Measurements from ENCODE around the gene JUP. TPM values are rescaled to one million over a fixed set of nuclear protein-coding genes. Genes with fewer than 3 reads are reported as not detected.
A peak's percentile ranks its signal among the peaks of the same experiment; 100 is the strongest.

Gene JUP
- total and polyA plus RNA-seq, 2 of the 13 experiments (the other 11 are each of a cell fraction or from before 2014, with no cell fraction given) = 12.1 to 20.6 TPM

DNA sequence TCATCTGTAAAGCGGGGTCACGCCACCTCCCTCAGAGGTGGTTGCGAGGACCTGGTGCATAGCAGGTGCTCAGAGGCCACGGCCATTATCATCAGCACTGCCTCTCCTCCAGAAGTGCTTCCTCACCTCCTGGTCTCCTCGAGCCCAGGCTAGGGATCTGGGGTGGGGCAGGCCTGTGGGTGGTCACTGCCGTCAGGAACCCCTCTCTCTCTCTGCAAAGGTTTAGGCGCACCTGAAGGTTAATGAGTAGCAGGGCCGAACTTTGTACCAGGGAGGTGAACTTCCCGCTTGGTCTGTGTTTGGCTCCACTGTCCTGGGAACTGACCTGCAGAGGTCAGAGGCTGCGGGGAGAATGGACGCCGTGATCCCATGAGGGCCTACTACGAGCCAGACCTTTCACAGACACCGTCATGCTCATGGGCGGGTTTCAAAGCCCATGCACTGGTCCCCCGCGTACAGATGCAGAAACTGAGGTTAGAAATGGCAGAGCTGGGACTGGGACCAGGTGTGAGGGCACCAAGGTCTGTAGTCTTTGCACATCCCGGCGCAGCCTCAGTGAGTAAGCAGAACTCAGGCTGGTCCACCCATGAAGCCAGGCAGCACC lies 13.8 kb downstream of the JUP start (continued):
- TF ChIP-seq ZBTB26 (CRISPR knock-in tag; IDR thresholded peaks at IDR 0.05; ENCODE audit: borderline replicate concordance) = no peak; the same call in none of the 2 replicates
- peak; percentile 34; the same call in 1 of the 2 replicates for TF ChIP-seq RAD21 (CRISPR knock-in tag; IDR thresholded peaks at IDR 0.05)
- TF ChIP-seq, protein P1, sequence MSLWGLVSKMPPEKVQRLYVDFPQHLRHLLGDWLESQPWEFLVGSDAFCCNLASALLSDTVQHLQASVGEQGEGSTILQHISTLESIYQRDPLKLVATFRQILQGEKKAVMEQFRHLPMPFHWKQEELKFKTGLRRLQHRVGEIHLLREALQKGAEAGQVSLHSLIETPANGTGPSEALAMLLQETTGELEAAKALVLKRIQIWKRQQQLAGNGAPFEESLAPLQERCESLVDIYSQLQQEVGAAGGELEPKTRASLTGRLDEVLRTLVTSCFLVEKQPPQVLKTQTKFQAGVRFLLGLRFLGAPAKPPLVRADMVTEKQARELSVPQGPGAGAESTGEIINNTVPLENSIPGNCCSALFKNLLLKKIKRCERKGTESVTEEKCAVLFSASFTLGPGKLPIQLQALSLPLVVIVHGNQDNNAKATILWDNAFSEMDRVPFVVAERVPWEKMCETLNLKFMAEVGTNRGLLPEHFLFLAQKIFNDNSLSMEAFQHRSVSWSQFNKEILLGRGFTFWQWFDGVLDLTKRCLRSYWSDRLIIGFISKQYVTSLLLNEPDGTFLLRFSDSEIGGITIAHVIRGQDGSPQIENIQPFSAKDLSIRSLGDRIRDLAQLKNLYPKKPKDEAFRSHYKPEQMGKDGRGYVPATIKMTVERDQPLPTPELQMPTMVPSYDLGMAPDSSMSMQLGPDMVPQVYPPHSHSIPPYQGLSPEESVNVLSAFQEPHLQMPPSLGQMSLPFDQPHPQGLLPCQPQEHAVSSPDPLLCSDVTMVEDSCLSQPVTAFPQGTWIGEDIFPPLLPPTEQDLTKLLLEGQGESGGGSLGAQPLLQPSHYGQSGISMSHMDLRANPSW (CRISPR knock-in tag; IDR thresholded peaks at IDR 0.05; ENCODE audit: borderline replicate concordance) = peak; percentile 73; the same call in 1 of the 2 replicates
- TF ChIP-seq, protein P2, sequence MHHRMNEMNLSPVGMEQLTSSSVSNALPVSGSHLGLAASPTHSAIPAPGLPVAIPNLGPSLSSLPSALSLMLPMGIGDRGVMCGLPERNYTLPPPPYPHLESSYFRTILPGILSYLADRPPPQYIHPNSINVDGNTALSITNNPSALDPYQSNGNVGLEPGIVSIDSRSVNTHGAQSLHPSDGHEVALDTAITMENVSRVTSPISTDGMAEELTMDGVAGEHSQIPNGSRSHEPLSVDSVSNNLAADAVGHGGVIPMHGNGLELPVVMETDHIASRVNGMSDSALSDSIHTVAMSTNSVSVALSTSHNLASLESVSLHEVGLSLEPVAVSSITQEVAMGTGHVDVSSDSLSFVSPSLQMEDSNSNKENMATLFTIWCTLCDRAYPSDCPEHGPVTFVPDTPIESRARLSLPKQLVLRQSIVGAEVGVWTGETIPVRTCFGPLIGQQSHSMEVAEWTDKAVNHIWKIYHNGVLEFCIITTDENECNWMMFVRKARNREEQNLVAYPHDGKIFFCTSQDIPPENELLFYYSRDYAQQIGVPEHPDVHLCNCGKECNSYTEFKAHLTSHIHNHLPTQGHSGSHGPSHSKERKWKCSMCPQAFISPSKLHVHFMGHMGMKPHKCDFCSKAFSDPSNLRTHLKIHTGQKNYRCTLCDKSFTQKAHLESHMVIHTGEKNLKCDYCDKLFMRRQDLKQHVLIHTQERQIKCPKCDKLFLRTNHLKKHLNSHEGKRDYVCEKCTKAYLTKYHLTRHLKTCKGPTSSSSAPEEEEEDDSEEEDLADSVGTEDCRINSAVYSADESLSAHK (CRISPR knock-in tag; IDR thresholded peaks at IDR 0.05; ENCODE audit: borderline replicate concordance) = no peak
- TF ChIP-seq ZNF230 (CRISPR knock-in tag; IDR thresholded peaks at IDR 0.05) = no peak
- TF ChIP-seq ZNF720 (CRISPR knock-in tag; IDR thresholded peaks at IDR 0.05) = no peak
- TF ChIP-seq, protein P3, sequence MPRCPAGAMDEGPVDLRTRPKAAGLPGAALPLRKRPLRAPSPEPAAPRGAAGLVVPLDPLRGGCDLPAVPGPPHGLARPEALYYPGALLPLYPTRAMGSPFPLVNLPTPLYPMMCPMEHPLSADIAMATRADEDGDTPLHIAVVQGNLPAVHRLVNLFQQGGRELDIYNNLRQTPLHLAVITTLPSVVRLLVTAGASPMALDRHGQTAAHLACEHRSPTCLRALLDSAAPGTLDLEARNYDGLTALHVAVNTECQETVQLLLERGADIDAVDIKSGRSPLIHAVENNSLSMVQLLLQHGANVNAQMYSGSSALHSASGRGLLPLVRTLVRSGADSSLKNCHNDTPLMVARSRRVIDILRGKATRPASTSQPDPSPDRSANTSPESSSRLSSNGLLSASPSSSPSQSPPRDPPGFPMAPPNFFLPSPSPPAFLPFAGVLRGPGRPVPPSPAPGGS (CRISPR knock-in tag; IDR thresholded peaks at IDR 0.05) = peak; percentile 62; the same call in 1 of the 2 replicates
- TF ChIP-seq YY1 (IDR thresholded peaks at IDR 0.05; ENCODE audit: insufficient read depth, insufficient replicate concordance, low read depth, low read length) = peak; percentile 67
- peak; percentile 80 for TF ChIP-seq ZFP37 (CRISPR knock-in tag; IDR thresholded peaks at IDR 0.05; ENCODE audit: borderline replicate concordance)
- TF ChIP-seq GTF3A (CRISPR knock-in tag; conservative IDR thresholded peaks at IDR 0.05) = no peak
- TF ChIP-seq SMAD3 (CRISPR knock-in tag; IDR thresholded peaks at IDR 0.05) = no peak; the same call in 1 of the 2 replicates
- TF ChIP-seq ZNF251 (CRISPR knock-in tag; IDR thresholded peaks at IDR 0.05) = no peak
- no peak for TF ChIP-seq DPF2 (CRISPR knock-in tag; IDR thresholded peaks at IDR 0.05; ENCODE audit: borderline replicate concordance, low read depth)
- no peak for TF ChIP-seq HOXA7 (CRISPR knock-in tag; IDR thresholded peaks at IDR 0.05)
- TF ChIP-seq NR1H2 (CRISPR knock-in tag; IDR thresholded peaks at IDR 0.05; ENCODE audit: borderline replicate concordance, low read depth) = peak; percentile 41; the same call in 1 of the 2 replicates
- no peak for TF ChIP-seq NR3C1 (CRISPR knock-in tag; IDR thresholded peaks at IDR 0.05)
- TF ChIP-seq, protein P4, sequence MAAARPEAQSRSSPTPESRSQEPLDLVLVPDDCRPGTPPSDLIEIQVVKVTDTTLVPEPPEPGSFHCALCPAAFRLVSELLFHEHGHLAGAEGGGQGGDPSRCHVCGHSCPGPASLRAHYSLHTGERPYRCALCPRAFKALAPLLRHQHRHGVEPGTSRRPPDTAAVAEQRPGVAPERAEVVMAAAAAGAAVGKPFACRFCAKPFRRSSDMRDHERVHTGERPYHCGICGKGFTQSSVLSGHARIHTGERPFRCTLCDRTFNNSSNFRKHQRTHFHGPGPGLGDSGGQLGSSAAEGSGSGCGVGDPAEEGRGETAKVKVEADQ (CRISPR knock-in tag; IDR thresholded peaks at IDR 0.05; ENCODE audit: borderline replicate concordance) = peak; percentile 87; the same call in 1 of the 2 replicates
- no peak for TF ChIP-seq RFXANK (CRISPR knock-in tag; IDR thresholded peaks at IDR 0.05)
- no peak for TF ChIP-seq ZNF256 (CRISPR knock-in tag; conservative IDR thresholded peaks at IDR 0.05)
- TF ChIP-seq ZNF460 (CRISPR knock-in tag; IDR thresholded peaks at IDR 0.05; ENCODE audit: borderline replicate concordance) = no peak
- TF ChIP-seq ADNP (CRISPR knock-in tag; IDR thresholded peaks at IDR 0.05) = 0 out of 2 replicates have a peak, but pooled peaks have one; percentile 68
- TF ChIP-seq TBP (CRISPR knock-in tag; IDR thresholded peaks at IDR 0.05) = no peak
